Panc1 (cell line): ENCODE measurements around the gene SCN3B. TPM values are rescaled to one million over a fixed set of nuclear protein-coding genes. Genes with fewer than 3 reads are reported as not detected.

Experiments used
- ATAC-seq: fragments of 200-7000 bp; cut with Tn5 transposase; 2 replicates; pipeline ENCODE4 v1.9.1; 2020; ENCODE audit warnings: mild to moderate bottlenecking, moderate library complexity
- BruUV-seq: library from RNA; stranded (reverse); fragments of 400-500 nt; replicated peaks from 2 replicates; lab custom pipeline; 2021; lab: Mats Ljungman, UMichigan
- CTCF ChIA-PET: fragments of 300-600 bp; sonication (Branson Sonifier 250); formaldehyde crosslinking; loops from one replicate; lab custom pipeline; 2022; ENCODE audit warnings: antibody characterized with exemption; lab: Charles Lee
- POLR2A ChIA-PET: fragments of 300-600 bp; sonication (Branson Sonifier 250); formaldehyde crosslinking; loops from one replicate; lab custom pipeline; 2022; ENCODE audit warnings: antibody characterized with exemption; lab: Charles Lee
- DNase-seq: peaks from one replicate; pipeline ENCODE4 v3.0.0-alpha.2; 2010; ENCODE audit warnings: low read depth, low spot score
- H3K27ac ChIP-seq: 2 replicates; pipeline ENCODE4 v1.5.1; 2011; ENCODE audit warnings: mild to moderate bottlenecking, low read length, inconsistent platforms
- H3K27me3 ChIP-seq: fragments of 200-500 bp; sonication (Bioruptor generic); 2 replicates; pipeline ENCODE4 v1.6.0; 2014; ENCODE audit warnings: low read length, inconsistent platforms; ENCODE audit not compliant: control insufficient read depth, insufficient read depth
- H3K36me3 ChIP-seq: fragments of 200-500 bp; sonication (Bioruptor generic); 2 replicates; pipeline ENCODE4 v1.5.1; 2014; ENCODE audit warnings: inconsistent platforms, mild to moderate bottlenecking, low read length, moderate library complexity; ENCODE audit not compliant: control insufficient read depth, insufficient read depth
- H3K4me1 ChIP-seq: 2 replicates; pipeline ENCODE4 v1.5.1; 2011; ENCODE audit warnings: inconsistent platforms, mild to moderate bottlenecking, low read length, moderate library complexity; ENCODE audit not compliant: control insufficient read depth, insufficient read depth
- H3K4me3 ChIP-seq, 2 experiments: 2 replicates each; pipeline ENCODE4 v1.5.1; 2011 to 2012; ENCODE audit warnings: low read depth in 2 of 2, low read length in 2 of 2, mild to moderate bottlenecking in 2 of 2, inconsistent platforms in 1 of 2, moderate library complexity in 1 of 2
- H3K9me3 ChIP-seq: fragments of 200-500 bp; sonication (Bioruptor generic); 2 replicates; pipeline ENCODE4 v1.5.1; 2014; ENCODE audit warnings: low read depth, mild to moderate bottlenecking, inconsistent platforms, low read length, moderate library complexity; ENCODE audit not compliant: control insufficient read depth, insufficient read depth
- POLR2AphosphoS5 ChIP-seq: IDR thresholded peaks from 2 replicates; pipeline ENCODE4 v1.6.1; 2012; ENCODE audit warnings: mild to moderate bottlenecking, low read depth, low read length, moderate library complexity
- SIN3A ChIP-seq: IDR thresholded peaks from 2 replicates; pipeline ENCODE4 v1.6.1; 2012; ENCODE audit warnings: low read depth, mild to moderate bottlenecking, low read length, moderate library complexity, borderline replicate concordance; ENCODE audit not compliant: insufficient read depth
- TCF7L2 ChIP-seq: IDR thresholded peaks from 2 replicates; pipeline ENCODE4 v1.6.1; 2011; ENCODE audit warnings: mild to moderate bottlenecking, low read depth, low read length, inconsistent platforms
- in situ Hi-C: cut with HindIII; loops from 2 replicates; pipeline ENCODE4 v1.10.0; 2016; ENCODE audit warnings: low sequenced_read_pairs, low pct_unique_long_range_greater_than_20kb
- intact Hi-C: fragments of 100-400 bp; cut with micrococcal nuclease; formaldehyde crosslinking; loops from one replicate; pipeline ENCODE4 v1.10.0; 2022; ENCODE audit not compliant: unreplicated experiment
- total RNA-seq: library from RNA; stranded (reverse); gene quantifications from one replicate; pipeline ENCODE4 v1.2.1, GENCODE V29; 2021; ENCODE audit not compliant: unreplicated experiment
- TF ChIP-seq, protein P1 (sequence below): fragments of 450-650 bp; IDR thresholded peaks from 2 replicates; pipeline ENCODE4 v1.5.1; 2017; ENCODE audit warnings: mild to moderate bottlenecking
- TF ChIP-seq, protein P2 (sequence below), 2 experiments: IDR thresholded peaks; 2 replicates each; pipeline ENCODE4 v1.6.1; 2011 to 2012; ENCODE audit warnings: low read depth in 2 of 2, control low read depth in 1 of 2, low read length in 1 of 2, mild to moderate bottlenecking in 1 of 2, moderate library complexity in 1 of 2; ENCODE audit not compliant: insufficient read depth in 1 of 2

The SCN3B gene
- total RNA-seq, 1 experiment from 2014 or later, result 0.10 TPM

DNA sequence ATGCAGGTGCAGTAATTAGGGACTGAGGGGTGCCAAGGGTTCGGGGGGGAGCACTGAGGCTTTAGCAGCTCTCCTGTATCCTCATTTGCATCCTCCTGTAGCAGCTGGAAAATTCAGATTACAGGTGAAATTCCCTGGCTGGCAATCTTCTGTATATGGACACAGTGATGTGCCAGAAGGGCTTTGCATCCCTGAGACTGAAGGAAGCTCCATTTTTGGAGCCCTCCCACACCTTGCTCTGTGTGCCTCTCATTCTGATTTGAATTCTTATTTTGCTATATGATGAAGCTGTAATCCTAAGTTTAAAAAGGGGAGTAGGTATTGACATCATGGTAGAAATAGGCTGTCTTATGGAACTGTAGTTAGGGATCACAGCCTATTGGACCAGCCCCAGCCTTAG lies 46.6 kb downstream of the SCN3B start:
- Histone ChIP-seq H3K27me3 (peaks cover 35% of the 10 kb centered on the region), H3K4me3 (no peak overlapping the region), H3K36me3 (no peaks in the 10 kb centered on the region), H3K27ac (no peak overlapping the region), H3K4me1 (no peaks in the 10 kb centered on the region), H3K9me3 (no peaks in the 10 kb centered on the region)
- BruUV-seq, result no TSS peak
- intact Hi-C loops, result no loop called here
- ChIA-PET CTCF (no interaction called here), POLR2A (no interaction called here)
- ATAC-seq, result no peak
- TF ChIP-seq, protein P1, sequence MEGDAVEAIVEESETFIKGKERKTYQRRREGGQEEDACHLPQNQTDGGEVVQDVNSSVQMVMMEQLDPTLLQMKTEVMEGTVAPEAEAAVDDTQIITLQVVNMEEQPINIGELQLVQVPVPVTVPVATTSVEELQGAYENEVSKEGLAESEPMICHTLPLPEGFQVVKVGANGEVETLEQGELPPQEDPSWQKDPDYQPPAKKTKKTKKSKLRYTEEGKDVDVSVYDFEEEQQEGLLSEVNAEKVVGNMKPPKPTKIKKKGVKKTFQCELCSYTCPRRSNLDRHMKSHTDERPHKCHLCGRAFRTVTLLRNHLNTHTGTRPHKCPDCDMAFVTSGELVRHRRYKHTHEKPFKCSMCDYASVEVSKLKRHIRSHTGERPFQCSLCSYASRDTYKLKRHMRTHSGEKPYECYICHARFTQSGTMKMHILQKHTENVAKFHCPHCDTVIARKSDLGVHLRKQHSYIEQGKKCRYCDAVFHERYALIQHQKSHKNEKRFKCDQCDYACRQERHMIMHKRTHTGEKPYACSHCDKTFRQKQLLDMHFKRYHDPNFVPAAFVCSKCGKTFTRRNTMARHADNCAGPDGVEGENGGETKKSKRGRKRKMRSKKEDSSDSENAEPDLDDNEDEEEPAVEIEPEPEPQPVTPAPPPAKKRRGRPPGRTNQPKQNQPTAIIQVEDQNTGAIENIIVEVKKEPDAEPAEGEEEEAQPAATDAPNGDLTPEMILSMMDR, result no peak
- TF ChIP-seq POLR2AphosphoS5, result no peak
- TF ChIP-seq SIN3A, result no peak
- no peak for TF ChIP-seq TCF7L2
- TF ChIP-seq, protein P2, sequence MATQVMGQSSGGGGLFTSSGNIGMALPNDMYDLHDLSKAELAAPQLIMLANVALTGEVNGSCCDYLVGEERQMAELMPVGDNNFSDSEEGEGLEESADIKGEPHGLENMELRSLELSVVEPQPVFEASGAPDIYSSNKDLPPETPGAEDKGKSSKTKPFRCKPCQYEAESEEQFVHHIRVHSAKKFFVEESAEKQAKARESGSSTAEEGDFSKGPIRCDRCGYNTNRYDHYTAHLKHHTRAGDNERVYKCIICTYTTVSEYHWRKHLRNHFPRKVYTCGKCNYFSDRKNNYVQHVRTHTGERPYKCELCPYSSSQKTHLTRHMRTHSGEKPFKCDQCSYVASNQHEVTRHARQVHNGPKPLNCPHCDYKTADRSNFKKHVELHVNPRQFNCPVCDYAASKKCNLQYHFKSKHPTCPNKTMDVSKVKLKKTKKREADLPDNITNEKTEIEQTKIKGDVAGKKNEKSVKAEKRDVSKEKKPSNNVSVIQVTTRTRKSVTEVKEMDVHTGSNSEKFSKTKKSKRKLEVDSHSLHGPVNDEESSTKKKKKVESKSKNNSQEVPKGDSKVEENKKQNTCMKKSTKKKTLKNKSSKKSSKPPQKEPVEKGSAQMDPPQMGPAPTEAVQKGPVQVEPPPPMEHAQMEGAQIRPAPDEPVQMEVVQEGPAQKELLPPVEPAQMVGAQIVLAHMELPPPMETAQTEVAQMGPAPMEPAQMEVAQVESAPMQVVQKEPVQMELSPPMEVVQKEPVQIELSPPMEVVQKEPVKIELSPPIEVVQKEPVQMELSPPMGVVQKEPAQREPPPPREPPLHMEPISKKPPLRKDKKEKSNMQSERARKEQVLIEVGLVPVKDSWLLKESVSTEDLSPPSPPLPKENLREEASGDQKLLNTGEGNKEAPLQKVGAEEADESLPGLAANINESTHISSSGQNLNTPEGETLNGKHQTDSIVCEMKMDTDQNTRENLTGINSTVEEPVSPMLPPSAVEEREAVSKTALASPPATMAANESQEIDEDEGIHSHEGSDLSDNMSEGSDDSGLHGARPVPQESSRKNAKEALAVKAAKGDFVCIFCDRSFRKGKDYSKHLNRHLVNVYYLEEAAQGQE (IDR thresholded peaks at IDR 0.05; ENCODE audit: insufficient read depth in 1 of 2, low read depth in 2 of 2, low read length in 1 of 2), result no peak
- in situ Hi-C loops, result no loop called here
- DNase-seq, result no peak

DNA sequence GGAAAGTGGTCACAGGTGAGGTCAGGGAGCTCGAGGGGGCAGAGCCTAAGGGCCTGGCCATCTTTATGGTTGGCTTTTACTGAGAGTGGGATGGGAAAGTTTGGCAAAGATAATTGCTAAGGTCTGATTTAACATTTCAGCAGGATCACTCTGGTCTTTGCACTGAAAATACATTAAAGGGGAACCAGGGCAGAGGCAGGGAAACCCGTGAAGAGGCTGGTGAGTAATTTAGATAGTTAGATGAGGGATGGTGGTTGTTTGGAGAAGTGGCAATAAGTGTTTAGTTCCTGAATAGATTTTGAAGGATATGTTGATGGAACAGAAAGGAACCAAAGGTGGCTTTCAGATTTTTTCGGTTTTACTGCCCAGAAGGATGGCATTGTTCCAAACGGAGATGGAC lies 50.8 kb downstream of the SCN3B start:
- in situ Hi-C loops, result no loop called here
- Histone ChIP-seq H3K4me1 (no peaks in the 10 kb centered on the region), H3K27me3 (peaks cover 18% of the 10 kb centered on the region), H3K9me3 (no peaks in the 10 kb centered on the region), H3K27ac (no peak overlapping the region), H3K36me3 (no peaks in the 10 kb centered on the region), H3K4me3 (no peak overlapping the region)
- no peak for TF ChIP-seq SIN3A
- TF ChIP-seq, protein P2 (IDR thresholded peaks at IDR 0.05; ENCODE audit: insufficient read depth in 1 of 2, low read depth in 2 of 2, low read length in 1 of 2), result no peak
- no peak for TF ChIP-seq TCF7L2
- no peak for TF ChIP-seq POLR2AphosphoS5
- TF ChIP-seq, protein P1, result no peak
- DNase-seq (no peak), ATAC-seq (no peak)
- intact Hi-C loops, result no loop called here
- CTCF ChIA-PET, result no interaction called here
- no TSS peak for BruUV-seq
- POLR2A ChIA-PET, result no interaction called here
